AG04449 (cell line): ENCODE results near the gene MCTS1.
A peak's percentile ranks its signal among the peaks of the same experiment; 100 is the strongest.

Experiments
- CTCF ChIA-PET: fragments of 350-600 bp; formaldehyde crosslinking; extraction: SDS; loops from one replicate; lab custom pipeline; 2021; ENCODE audit warnings: antibody characterized with exemption; lab: Yijun Ruan, JAX
- POLR2A ChIA-PET: fragments of 400-600, 350-600 bp; formaldehyde crosslinking; extraction: SDS; loops from one replicate; lab custom pipeline; 2020; ENCODE audit warnings: antibody characterized with exemption, inconsistent platforms; lab: Yijun Ruan, JAX
- DNase-seq: peaks from one replicate; pipeline ENCODE4 v3.0.0-alpha.2; 2010; ENCODE audit warnings: low read depth, low spot score
- H3K4me3 ChIP-seq: 2 replicates; pipeline ENCODE4 v1.5.1; 2011; ENCODE audit warnings: low read depth, mild to moderate bottlenecking, control low read depth, low read length
- CTCF ChIP-seq: IDR thresholded peaks from one replicate; pipeline ENCODE4 v1.5.1; 2011; ENCODE audit warnings: mild to moderate bottlenecking, moderate library complexity, low read length, control low read depth, inconsistent platforms; ENCODE audit not compliant: insufficient read depth; ENCODE audit errors: missing control alignments

Gene MCTS1

GRCh38 chrX:120614816-120615215, 10.9 kb downstream of the MCTS1 start:
- no peak for TF ChIP-seq CTCF
- CTCF ChIA-PET = no interaction called here
- DNase-seq = no peak
- POLR2A ChIA-PET = no interaction called here
- H3K4me3 ChIP-seq = no peak overlapping the region

GRCh38 chrX:120617996-120618630, 14.2 kb downstream of the MCTS1 start:
- ChIA-PET POLR2A (no interaction called here), CTCF (no interaction called here)
- no peak for DNase-seq
- H3K4me3 ChIP-seq = no peak overlapping the region
- no peak for TF ChIP-seq CTCF

GRCh38 chrX:120625371-120625770, 21.5 kb downstream of the MCTS1 start:
- POLR2A ChIA-PET = no interaction called here
- DNase-seq = no peak
- no peak overlapping the region for H3K4me3 ChIP-seq
- CTCF ChIA-PET = no interaction called here
- TF ChIP-seq CTCF = no peak

- CTCF ChIA-PET = no interaction called here
- POLR2A ChIA-PET = no interaction called here
- TF ChIP-seq CTCF = no peak
- H3K4me3 ChIP-seq = peak within 1 kb of the TSS; percentile 69
- DNase-seq = peak; percentile 50
These were observed 26.0 kb downstream of the MCTS1 start, which contains the start of gene C1GALT1C1 for GRCh38 chrX:120629667-120630537. TSS of gene C1GALT1C1 (minus strand) at chrX:120630054. CDS start at chrX:120627166, 2,888 bp downstream.

- CTCF ChIA-PET = no interaction called here
- POLR2A ChIA-PET = no interaction called here
- no peak for TF ChIP-seq CTCF
- no peak for DNase-seq
- H3K4me3 ChIP-seq = no peak overlapping the region
These were observed 34.7 kb downstream of the MCTS1 start for GRCh38 chrX:120638619-120639018.

- H3K4me3 ChIP-seq = no peak overlapping the region
- no peak for TF ChIP-seq CTCF
- DNase-seq = no peak
- ChIA-PET CTCF (interaction anchor here (1.2 kb wide), 1 partner anchor 20 kb away, joined by 3 read pairs; no protein-coding TSS in a partner anchor), POLR2A (no interaction called here)
These were observed 39.0 kb downstream of the MCTS1 start for GRCh38 chrX:120642871-120643270.
